HG02798 (cell line): ENCODE data around the gene FRAT2.

Experiments
- ATAC-seq: cut with Tn5 transposase; IDR thresholded peaks from one replicate; pipeline ENCODE4 v1.9.1; 2021; ENCODE audit warnings: mild to moderate bottlenecking; ENCODE audit not compliant: unreplicated experiment, poor library complexity

The FRAT2 gene

DNA sequence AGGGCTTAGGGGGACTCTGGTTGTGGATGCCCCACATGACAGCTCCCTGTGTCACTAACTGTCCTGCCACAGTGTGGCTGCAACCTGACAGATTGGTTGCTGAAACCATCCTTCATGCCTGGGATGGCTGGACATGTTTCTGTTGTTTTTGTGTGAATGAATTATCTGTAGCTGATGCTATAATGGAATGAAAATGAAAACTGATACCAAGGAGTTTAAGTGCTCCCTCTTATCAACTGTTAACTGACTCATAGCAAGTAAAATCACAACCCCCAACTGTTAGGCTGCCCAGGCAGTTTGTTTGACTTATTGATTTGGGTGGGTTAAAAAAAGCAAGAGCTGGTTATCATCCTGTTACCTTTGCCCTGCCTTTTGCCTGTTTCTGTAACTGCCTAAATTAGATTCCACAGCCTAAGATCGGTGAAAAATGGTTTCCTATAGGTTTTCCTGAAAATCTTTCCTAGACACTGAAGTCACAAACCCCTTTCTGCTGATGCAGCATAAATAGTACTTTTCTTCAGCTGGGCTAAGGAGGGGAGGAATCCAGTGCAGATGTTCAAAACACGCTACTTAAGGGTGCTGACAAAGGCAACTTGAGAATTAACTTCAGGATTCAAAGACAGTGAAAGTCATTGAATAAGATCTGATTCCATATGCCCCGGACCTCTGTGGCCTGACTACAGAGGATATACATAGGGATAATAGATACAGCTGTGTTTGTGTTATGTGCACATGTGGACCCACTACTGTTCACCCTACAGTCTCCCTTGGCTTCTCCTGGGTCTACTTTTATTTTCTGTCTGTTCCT lies 5.7 kb downstream of the FRAT2 start:
- ATAC-seq = no peak

DNA sequence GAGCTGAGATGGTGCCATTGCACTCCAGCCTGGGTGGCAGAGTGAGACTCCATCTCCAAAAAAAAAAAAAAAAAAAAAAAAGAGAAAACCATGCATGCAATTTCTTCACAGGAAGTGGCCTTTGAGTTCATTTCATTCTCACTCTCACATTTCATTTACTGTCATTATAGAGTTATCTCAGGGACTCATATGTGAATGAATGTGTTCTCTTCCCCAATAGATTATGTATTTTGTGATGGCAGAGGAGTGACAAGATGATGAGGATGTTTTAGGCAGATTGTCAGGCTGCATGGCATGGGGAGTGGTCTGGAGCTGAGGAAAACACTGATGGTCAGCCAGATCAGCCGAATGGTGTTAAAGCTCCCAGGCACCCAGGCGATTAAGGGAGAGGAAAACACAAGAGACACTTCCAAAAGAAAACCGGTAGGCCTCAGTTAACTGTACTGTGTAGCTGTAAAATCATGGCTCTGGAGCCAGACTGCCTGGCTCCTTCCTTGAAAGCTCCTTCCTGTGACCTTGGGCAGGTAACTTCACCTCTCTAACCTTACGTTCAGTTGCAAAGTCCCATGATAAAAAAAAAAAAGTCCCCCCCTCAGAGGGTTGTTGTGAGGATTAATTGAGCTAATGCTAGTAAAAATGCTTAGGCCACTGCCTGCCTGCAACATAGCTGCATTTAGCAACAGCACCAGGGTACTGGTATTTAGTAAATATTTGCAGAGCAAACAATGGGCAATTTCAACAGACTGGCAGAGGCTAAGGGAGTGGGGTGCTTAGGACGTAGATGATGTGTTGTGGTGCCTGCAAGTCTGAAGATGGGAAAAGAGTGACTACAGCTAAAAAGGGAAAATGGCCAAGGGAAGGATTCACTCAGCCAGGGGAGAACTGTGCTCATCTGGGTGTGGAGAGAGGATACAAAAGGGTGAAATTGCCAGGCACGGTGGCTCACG lies 6.9 kb downstream of the FRAT2 start:
- ATAC-seq = no peak

DNA sequence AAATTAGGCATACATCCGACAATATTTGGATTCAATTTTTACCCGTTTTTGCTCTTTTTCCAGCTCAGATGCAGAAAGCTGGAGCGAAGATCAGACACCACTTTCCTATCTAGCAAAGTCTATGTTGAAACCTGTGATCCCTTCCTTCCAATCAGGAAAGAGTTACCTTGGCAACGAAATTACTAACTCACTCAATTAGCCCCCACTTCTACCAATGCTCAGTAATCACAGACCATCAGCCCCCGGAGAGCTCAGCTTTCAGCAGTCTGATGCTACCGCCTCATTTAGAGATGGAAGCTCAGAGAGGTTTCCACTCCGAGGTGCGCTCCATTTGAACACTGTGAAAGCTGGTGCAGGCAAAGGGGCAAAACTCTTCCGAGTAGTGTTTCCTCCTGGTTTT lies 8.8 kb downstream of the FRAT2 start:
- no peak for ATAC-seq

DNA sequence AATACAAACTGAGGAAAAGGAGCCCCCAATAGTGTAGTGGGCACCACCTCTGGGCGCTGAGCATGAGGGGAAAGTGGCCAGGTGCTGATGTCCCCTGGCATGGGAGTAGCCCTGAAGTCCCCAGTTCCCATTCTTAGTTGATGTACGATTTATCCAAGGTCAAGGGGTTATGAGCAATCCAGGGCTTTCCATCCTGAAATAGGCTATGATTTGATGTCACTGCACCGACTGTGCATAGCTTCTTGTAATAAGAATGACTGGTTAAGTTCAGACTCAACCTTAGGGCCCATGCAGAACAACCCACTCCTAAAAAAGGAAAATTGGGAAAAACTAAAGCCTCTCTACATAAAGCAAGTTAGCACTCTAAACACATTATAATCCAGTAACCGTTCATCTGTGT lies 11.0 kb downstream of the FRAT2 start:
- ATAC-seq = no peak

DNA sequence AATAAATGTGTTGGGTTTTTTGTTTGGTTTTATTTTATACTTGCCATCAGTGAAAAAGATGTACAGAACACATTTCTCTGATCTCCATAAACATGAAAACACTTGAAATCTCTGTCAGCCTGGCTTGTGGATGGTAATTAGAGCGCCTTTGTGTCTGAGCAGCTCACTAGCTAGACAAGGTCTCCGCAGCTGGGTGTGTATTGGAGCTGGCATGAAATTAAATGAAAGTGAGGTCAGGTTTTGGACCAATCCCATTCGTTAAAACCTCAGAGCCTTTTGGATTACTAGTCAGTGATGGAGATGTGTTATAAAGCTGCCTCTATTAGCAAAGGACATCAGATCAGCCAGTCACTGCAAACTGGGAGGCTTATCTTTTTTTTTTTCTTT lies 12.7 kb downstream of the FRAT2 start:
- ATAC-seq = no peak

DNA sequence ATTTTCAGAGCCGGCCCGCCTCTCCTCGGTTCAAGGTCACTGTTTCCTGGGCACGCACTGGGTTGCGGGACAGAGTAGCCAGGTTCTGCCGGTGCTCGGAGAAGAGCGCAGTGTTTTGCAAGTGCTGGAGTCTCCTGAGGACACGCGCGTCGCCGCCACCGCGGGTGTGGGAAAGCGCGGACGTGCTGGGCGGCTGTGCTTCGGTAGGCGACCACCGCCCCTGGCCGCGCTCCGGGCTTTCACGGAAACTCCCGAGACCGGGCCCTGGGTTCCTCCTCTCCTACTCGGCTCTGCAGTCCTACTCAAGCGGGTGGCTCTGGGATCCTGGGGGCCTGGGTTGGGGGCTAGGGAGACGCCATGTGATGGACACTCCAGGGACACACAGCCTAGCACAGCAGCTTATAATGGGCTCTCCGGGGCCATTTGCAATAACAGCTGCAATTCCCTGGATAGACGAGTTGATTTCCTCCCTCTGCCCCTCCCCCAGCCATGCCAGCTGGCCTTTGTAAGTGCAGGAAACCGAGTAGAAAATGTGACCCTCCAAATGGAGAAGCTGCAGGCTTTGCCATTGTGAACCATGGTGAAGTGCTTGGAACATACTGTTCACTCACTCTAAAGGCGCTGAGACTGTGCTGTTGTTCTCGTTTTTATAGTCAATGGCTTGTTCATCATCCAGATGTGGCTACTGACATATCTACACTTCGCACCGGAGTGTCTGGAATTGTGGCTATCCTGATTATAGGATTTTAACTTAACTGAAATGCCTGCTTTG lies 13.3 kb downstream of the FRAT2 start:
- no peak for ATAC-seq

DNA sequence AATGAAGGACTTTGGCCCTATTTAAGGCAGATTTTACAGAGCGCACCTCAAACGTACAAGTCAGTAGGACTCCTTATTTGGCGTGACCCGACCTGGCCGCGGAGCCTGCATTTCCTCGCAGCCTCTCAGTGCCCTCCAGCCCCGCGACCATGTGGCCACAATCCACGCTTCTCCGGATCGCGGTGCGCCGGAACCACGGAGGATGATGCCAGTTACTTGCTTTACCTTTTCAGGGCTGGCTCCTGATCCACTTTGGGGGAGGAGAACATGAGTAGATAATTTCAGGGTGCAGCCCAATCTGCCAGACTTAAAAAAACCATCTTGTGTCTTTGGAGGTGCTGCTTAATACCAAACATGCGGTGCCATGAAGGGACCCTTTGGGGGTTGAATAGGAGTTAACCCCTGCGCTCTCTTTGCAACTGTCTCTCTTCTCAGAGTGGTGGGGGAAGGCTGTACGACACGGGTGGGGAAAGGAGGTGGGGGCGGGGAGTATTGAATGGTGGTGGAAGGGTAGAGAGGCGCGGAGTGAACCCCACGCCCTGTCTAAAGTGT lies 14.0 kb downstream of the FRAT2 start:
- ATAC-seq = no peak

DNA sequence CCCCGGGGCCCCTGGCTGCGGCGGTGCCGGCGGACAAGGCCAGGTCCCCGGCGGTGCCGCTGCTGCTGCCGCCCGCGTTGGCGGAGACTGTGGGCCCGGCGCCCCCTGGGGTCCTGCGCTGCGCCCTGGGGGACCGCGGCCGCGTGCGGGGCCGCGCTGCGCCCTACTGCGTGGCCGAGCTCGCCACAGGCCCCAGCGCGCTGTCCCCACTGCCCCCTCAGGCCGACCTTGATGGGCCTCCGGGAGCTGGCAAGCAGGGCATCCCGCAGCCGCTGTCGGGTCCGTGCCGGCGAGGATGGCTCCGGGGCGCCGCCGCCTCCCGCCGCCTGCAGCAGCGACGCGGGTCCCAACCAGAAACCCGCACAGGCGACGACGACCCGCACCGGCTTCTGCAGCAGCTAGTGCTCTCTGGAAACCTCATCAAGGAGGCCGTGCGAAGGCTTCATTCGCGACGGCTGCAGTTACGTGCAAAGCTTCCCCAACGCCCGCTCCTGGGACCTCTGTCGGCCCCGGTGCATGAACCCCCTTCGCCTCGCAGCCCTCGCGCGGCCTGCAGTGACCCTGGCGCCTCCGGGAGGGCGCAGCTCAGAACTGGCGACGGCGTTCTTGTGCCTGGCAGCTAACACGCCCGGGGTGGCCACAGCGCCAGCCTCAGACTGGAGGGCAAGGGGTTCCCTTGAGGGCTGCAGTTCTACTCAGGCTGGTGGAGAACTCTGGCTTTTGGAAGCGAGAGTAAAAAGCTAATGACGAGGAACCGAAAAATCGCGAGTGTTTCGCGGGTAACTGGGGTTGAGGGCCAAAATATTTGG lies 14.7 kb downstream of the FRAT2 start:
- ATAC-seq = peak; percentile 25

DNA sequence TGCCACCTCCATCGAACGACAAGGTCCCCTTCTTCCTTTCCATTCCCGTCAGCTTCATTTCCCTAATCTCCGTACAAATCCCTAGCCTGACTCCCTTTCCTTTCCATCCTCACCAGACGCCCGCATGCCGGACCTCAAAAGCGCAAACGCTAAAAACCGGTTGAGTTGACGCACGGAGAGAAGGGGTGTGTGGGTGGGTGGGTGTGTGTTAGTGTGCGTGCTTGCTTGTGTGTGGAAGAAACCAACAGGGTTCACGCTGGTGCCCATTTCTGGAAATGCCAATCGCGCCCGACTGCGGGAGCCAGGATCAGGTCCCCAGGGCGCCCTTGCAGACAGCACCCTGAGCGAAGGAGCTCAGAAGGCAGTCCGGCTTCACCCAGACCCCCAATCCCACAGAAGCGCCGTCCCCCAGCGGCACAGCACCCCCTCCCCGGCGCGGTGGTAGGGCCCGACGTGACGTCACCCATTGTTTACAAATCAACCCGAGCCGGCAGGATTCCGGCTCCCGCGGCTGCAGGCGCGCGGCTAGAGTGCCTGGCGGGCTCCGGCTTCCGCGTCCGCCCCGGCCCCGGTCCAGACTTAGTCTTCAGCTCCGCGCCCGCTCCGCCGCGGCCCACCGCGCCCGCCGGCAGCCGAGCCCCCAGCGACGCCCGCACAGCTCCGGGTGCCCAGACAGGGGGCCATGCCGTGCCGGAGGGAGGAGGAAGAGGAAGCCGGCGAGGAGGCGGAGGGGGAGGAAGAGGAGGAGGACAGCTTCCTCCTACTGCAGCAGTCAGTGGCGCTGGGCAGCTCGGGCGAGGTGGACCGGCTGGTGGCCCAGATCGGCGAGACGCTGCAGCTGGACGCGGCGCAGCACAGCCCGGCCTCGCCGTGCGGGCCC lies 15.5 kb downstream of the FRAT2 start, which contains the start of gene FRAT1:
TSS of gene FRAT1 (plus strand) at position 500 of the 880 bp plus-strand sequence. CDS start at position 683, 183 bp downstream.
- peak; percentile 92 for ATAC-seq

DNA sequence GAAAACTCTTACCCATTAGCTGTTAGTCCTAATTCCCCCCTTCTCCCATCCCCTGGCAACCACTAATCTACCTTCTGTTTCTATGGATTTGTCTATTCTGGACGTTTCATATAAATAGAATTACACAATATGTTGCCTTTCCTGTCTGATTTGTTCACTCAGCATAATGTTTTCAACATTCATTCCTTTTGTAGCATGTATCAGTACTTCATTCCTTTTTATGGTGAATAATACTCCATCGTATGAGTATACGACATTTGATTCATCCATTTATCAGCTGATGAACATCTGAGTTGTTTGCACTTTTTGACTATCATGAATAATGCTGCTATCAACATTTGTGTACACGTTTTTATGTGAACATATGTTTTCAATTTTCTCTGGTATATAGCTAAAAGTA lies 19.9 kb downstream of the FRAT2 start:
- no peak for ATAC-seq

DNA sequence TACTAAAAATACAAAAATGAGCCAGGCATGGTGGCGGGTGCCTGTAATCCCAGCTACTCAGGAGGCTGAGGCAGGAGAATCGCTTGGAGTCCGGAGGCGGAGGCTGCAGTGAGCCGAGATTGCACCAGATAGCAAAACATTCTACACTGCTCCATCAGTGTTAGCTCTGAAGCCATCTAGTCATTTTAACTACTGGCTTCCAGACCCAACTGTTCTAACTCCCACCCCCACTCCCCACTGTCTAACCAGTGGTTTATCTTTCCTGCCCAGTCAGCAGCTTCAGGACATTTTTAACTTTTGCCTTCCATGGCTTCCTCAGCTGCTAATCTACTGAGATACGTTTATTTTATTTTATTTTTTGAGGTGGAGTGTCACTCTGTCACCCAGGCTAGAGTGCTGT lies 21.6 kb downstream of the FRAT2 start:
- ATAC-seq = no peak

DNA sequence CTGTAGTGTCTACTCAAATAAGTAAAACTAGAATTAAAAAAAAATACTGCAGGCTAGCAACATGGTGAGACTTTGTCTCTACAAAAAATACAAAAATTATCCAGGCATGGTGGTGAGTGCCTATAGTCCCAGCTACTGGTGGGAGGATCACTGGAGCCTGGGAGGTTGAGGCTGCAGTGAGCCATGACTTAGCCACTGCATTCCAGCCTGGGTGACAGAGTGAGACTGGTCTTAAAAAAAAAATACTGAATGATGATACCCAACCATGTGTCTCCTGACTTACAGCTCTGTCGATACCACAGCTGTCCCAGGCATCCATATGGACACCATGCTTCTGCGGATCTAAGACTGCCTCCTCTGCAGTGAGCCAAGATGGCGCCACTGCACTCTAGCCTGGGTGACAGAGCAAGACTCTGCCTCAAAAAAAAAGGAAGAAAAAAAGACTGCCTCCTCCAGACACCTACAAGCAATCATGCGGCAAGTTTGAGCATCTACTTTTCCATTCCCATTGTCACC lies 23.4 kb downstream of the FRAT2 start:
- ATAC-seq = no peak

DNA sequence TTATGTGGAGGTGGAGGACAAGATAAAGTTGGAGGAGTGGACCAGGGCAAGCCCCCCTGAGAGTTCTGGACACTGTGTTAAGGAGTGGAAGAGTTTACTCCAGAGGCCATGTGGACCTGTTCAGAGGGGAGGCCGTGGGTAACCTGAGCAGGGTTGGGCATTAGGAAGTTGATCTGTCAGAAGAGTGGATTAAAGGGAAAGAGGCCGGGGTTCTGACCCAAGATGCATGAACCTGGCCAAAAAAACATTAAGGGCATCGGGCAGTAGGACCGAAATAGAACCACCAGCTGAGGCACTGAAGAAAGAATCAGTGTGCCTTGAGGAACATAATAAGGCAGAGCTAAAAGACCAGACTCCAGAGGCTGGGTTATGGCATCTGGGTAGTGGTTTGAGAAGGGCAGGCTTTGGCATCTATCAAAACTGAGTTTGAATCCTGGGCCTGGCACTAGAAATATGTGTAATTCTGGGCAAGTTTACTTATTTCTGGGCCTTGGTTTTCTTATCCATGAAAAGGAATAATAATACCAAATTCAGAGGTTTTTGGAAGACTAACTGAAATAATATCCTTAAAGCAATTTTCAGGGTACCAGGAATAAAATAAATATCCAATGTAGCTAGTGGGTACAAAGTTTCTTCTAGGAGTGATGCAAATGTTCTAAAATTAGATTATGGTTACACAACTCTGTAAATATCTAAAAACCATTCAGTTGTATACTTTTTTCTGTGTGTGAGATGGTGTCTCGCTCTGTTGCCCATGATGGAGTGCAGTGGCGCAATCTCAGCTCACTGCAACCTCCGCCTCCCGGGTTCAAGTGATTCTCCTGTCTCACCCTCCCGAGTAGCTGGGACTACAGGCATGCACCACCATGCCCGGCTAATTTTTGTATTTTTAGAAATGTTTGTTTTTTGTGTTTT lies 26.4 kb downstream of the FRAT2 start:
- ATAC-seq = no peak

DNA sequence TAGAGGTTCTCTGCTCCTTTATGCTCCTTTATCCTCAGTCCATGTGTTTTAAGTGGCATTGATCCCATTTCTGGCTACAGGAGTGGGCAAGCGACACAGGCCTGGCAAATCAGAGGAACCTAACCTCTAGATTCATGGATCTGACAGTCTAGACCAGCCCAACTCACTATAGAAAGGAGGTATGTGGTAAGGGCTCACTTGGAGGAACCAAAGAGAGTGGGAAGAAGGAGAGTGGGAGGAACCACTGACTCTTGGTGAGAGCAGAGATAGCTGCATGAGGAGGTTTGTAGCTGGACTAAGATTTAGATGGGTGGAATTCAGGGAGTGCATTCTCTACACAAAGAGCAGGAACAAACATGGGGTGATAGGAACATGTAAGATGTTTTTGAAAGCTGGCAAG lies 27.1 kb downstream of the FRAT2 start:
- no peak for ATAC-seq

DNA sequence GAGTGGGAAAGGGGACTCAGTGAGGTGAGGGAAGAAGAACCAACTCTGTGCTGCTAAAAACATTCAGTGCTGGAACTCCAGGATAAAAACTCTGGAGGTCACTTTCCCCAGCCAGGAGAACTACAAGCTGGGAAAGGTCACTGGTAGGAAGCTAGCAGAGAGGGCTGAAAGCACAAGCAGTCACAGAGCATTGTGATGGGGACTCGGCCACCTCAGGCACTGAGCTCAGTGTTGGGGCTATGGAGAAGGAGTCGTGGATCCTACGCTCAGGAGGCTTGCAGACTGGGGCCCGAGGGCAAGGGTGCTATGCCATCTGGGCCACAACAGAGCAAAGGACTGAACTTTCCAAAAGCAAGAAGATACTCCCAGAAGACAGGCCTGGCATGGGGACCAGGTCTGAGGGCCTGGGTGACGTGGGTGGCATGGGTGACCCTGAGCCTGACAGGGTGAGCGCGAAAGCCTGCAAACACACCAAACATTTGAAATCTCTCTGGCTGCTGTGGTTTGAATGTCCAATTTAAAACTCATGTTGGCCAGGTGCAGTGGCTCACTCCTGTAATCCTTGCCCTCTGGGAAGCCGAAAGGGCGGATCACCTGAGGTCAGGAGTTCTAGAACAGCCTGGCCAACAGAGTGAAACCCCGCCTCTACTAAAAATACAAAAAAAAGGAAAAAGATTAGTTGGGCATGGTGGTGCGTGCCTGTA lies 32.3 kb downstream of the FRAT2 start:
- no peak for ATAC-seq

DNA sequence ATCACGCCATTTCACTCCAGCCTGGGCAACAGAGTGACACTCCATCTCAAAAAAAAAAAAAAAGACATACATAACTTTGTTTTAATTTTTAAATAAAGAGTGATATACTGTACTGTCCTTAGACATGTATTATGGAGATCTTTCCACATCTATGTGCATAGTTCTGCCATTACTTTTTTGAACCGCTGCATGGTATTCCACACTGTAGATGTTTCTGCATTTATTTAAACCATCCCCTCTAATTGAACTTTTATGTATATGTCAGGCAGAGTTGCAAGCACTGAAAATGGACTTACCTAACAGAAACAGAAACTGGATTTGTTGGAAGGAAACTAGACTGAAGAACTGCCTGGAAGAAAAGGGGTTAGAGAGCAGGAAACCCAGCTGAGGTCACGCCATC lies 33.5 kb downstream of the FRAT2 start:
- no peak for ATAC-seq

DNA sequence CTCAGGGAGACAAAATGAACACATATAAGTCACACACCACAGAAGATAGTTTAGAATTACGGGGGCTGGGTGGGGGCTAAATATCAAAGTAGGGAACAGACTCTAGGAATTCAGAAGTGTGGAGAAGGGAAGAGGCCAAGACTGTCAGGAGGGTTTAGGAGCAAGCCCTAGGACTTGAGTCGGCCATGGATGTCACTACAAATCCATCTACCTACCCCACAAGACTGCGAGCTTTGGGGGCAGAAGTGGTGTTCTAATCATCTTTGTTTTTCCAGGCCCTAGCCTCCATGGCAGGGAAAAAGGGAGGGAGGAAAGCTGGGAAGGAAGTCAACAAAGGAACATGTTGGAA lies 36.3 kb downstream of the FRAT2 start:
- ATAC-seq = no peak
